IMR-90 (cell line): ENCODE measurements around the gene ADCK1. TPM values are rescaled to one million over a fixed set of nuclear protein-coding genes. Genes with fewer than 3 reads are reported as not detected.

ENCODE experiments used
- ATAC-seq: fragments of 200-7000 bp; cut with Tn5 transposase; 2 replicates; pipeline ENCODE4 v1.9.1; 2020; ENCODE audit warnings: low read depth, mild to moderate bottlenecking, moderate library complexity
- BruUV-seq: library from RNA; stranded (reverse); fragments of 400-500 nt; replicated peaks from 2 replicates; lab custom pipeline; 2021; lab: Mats Ljungman, UMichigan
- CTCF ChIA-PET: fragments of 300-600 bp; formaldehyde crosslinking; extraction: SDS; loops from one replicate; lab custom pipeline; 2021; ENCODE audit warnings: antibody characterized with exemption; lab: Yijun Ruan, JAX
- POLR2A ChIA-PET: fragments of 300-600 bp; sonication (Branson Sonifier 250); formaldehyde crosslinking; loops from one replicate; lab custom pipeline; 2022; ENCODE audit warnings: antibody characterized with exemption; ENCODE audit not compliant: unreplicated experiment; lab: Charles Lee
- DNase-seq: peaks from one replicate; pipeline ENCODE4 v3.0.0; 2013
- H2AFZ ChIP-seq: replicated peaks from 2 replicates; pipeline ENCODE3; 2013; ENCODE audit warnings: low read length, mild to moderate bottlenecking; ENCODE audit not compliant: poor library complexity
- H2AK5ac ChIP-seq: 2 replicates; pipeline ENCODE4 v1.6.1; 2013; ENCODE audit warnings: low read depth, low read length, inconsistent platforms
- H2AK9ac ChIP-seq: replicated peaks from 2 replicates; pipeline ENCODE3; 2013; ENCODE audit warnings: mild to moderate bottlenecking, low read depth, low read length, moderate library complexity; ENCODE audit not compliant: poor library complexity
- H2BK120ac ChIP-seq: 2 replicates; pipeline ENCODE4 v1.6.1; 2013; ENCODE audit warnings: low read depth, low read length, inconsistent platforms
- H2BK15ac ChIP-seq: 3 replicates; pipeline ENCODE4 v1.6.1; 2013; ENCODE audit warnings: low read depth, low read length, inconsistent platforms
- H2BK20ac ChIP-seq: 2 replicates; pipeline ENCODE4 v1.6.1; 2013; ENCODE audit warnings: low read depth, mild to moderate bottlenecking, inconsistent platforms, low read length, moderate library complexity
- H2BK5ac ChIP-seq: 2 replicates; pipeline ENCODE4 v1.6.1; 2013; ENCODE audit warnings: mild to moderate bottlenecking, low read depth, low read length, inconsistent platforms; ENCODE audit not compliant: poor library complexity, severe bottlenecking
- H3K14ac ChIP-seq: replicated peaks from 2 replicates; pipeline ENCODE4 v1.6.1; 2013; ENCODE audit warnings: low read depth, low read length, inconsistent platforms
- H3K18ac ChIP-seq: 2 replicates; pipeline ENCODE4 v1.6.1; 2013; ENCODE audit warnings: low read depth, low read length, control low read depth
- H3K23ac ChIP-seq: 2 replicates; pipeline ENCODE4 v1.6.1; 2013; ENCODE audit warnings: low read depth, low read length, inconsistent platforms
- H3K27ac ChIP-seq: 2 replicates; pipeline ENCODE4 v1.5.1; 2013; ENCODE audit warnings: mild to moderate bottlenecking, control low read depth, low read length; ENCODE audit not compliant: insufficient read depth
- H3K27me3 ChIP-seq: 2 replicates; pipeline ENCODE4 v1.6.1; 2013; ENCODE audit warnings: low read length; ENCODE audit not compliant: control insufficient read depth, insufficient read depth
- H3K36me3 ChIP-seq: 2 replicates; pipeline ENCODE4 v1.6.1; 2013; ENCODE audit warnings: low read length, mixed read lengths; ENCODE audit not compliant: control insufficient read depth, insufficient read depth
- H3K4ac ChIP-seq: 2 replicates; pipeline ENCODE4 v1.6.1; 2013; ENCODE audit warnings: low read depth, low read length, inconsistent platforms
- H3K4me1 ChIP-seq: 2 replicates; pipeline ENCODE4 v1.6.1; 2013; ENCODE audit warnings: low read length, mixed read lengths; ENCODE audit not compliant: control insufficient read depth, insufficient read depth
- H3K4me2 ChIP-seq: 2 replicates; pipeline ENCODE4 v1.6.1; 2013; ENCODE audit warnings: low read depth, mild to moderate bottlenecking, control low read depth, low read length, moderate library complexity
- H3K4me3 ChIP-seq: 2 replicates; pipeline ENCODE4 v1.5.1; 2013; ENCODE audit warnings: low read depth, mild to moderate bottlenecking, control low read depth, low read length, moderate library complexity; ENCODE audit not compliant: insufficient read depth
- H3K56ac ChIP-seq: 2 replicates; pipeline ENCODE4 v1.6.1; 2013; ENCODE audit warnings: low read length, inconsistent platforms; ENCODE audit not compliant: insufficient read depth; ENCODE audit errors: extremely low read depth
- H3K79me1 ChIP-seq, 2 experiments: 2 replicates each; pipeline ENCODE4 v1.6.1; 2013; ENCODE audit warnings: low read length in 2 of 2, inconsistent platforms in 1 of 2, low read depth in 1 of 2
- H3K9ac ChIP-seq: 2 replicates; pipeline ENCODE4 v1.6.1; 2013; ENCODE audit warnings: low read depth, low read length, control low read depth
- H3K9me1 ChIP-seq: 2 replicates; pipeline ENCODE4 v1.6.1; 2013; ENCODE audit warnings: low read length, inconsistent platforms; ENCODE audit not compliant: insufficient read depth
- H3K9me3 ChIP-seq: 2 replicates; pipeline ENCODE4 v1.6.1; 2013; ENCODE audit warnings: low read length; ENCODE audit not compliant: control insufficient read depth, insufficient read depth
- H4K20me1 ChIP-seq: 2 replicates; pipeline ENCODE4 v1.6.1; 2013; ENCODE audit warnings: low read length, inconsistent platforms; ENCODE audit not compliant: insufficient read depth
- H4K5ac ChIP-seq: 2 replicates; pipeline ENCODE4 v1.6.1; 2013; ENCODE audit warnings: mild to moderate bottlenecking, low read depth, low read length, control low read depth
- H4K8ac ChIP-seq, 2 experiments: 2 replicates each; pipeline ENCODE4 v1.6.1; 2013; ENCODE audit warnings: low read depth in 2 of 2, low read length in 2 of 2, control low read depth in 1 of 2, inconsistent platforms in 1 of 2
- H4K91ac ChIP-seq: 2 replicates; pipeline ENCODE4 v1.6.1; 2013; ENCODE audit warnings: low read depth, low read length, inconsistent platforms; ENCODE audit not compliant: insufficient read depth
- CEBPB ChIP-seq: IDR thresholded peaks from 2 replicates; pipeline ENCODE4 v1.6.1; 2012; ENCODE audit warnings: low read depth, low read length, improper control_type of control experiment
- CHD1 ChIP-seq: IDR thresholded peaks from 2 replicates; pipeline ENCODE4 v1.6.1; 2012; ENCODE audit warnings: low read depth, low read length, improper control_type of control experiment
- CTCF ChIP-seq: conservative IDR thresholded peaks from 2 replicates; pipeline ENCODE4 v1.5.1; 2012; ENCODE audit warnings: mild to moderate bottlenecking, low read depth, low read length, improper control_type of control experiment
- ELK1 ChIP-seq: fragments of 150-350 bp; IDR thresholded peaks from 2 replicates; pipeline ENCODE4 v1.6.1; 2016; ENCODE audit warnings: low read depth, mild to moderate bottlenecking, low read length, moderate library complexity, borderline replicate concordance
- FOS ChIP-seq: fragments of 150-350 bp; IDR thresholded peaks from 2 replicates; pipeline ENCODE4 v1.6.1; 2016; ENCODE audit warnings: low read depth, low read length
- MAFK ChIP-seq: IDR thresholded peaks from 2 replicates; pipeline ENCODE4 v1.6.1; 2012; ENCODE audit warnings: low read depth, low read length, improper control_type of control experiment
- MAZ ChIP-seq: IDR thresholded peaks from 2 replicates; pipeline ENCODE4 v1.6.1; 2012; ENCODE audit warnings: low read depth, mild to moderate bottlenecking, low read length, improper control_type of control experiment, moderate library complexity, borderline replicate concordance
- MXI1 ChIP-seq: IDR thresholded peaks from 2 replicates; pipeline ENCODE4 v1.6.1; 2012; ENCODE audit warnings: low read depth, mild to moderate bottlenecking, low read length, moderate library complexity, borderline replicate concordance
- NFE2L2 ChIP-seq: fragments of 150-350 bp; IDR thresholded peaks from 2 replicates; pipeline ENCODE4 v1.6.1; 2016; ENCODE audit warnings: low read depth, mild to moderate bottlenecking, low read length
- RAD21 ChIP-seq: IDR thresholded peaks from 2 replicates; pipeline ENCODE4 v1.6.1; 2012; ENCODE audit warnings: low read length, improper control_type of control experiment
- RCOR1 ChIP-seq: IDR thresholded peaks from 2 replicates; pipeline ENCODE4 v1.6.1; 2012; ENCODE audit warnings: mild to moderate bottlenecking, low read length, improper control_type of control experiment; ENCODE audit not compliant: insufficient replicate concordance
- RFX5 ChIP-seq: IDR thresholded peaks from 2 replicates; pipeline ENCODE4 v1.8.0; 2012; ENCODE audit warnings: low read depth, mild to moderate bottlenecking, low read length, moderate library complexity
- SMC3 ChIP-seq: fragments of 150-350 bp; IDR thresholded peaks from 2 replicates; pipeline ENCODE4 v1.6.1; 2016; ENCODE audit warnings: low read depth, mild to moderate bottlenecking, antibody characterized with exemption, low read length, moderate library complexity
- USF2 ChIP-seq: fragments of 150-350 bp; IDR thresholded peaks from 2 replicates; pipeline ENCODE4 v1.6.1; 2017; ENCODE audit warnings: mild to moderate bottlenecking, antibody characterized with exemption, low read length, low read depth
- WGBS, 2 experiments: methylation state at CpG; one replicate each; pipeline versions ENCODE4 v1.1.5 to v1.1.7; 2013; ENCODE audit warnings: missing lambda C conversion rate in 2 of 2; ENCODE audit not compliant: insufficient read length in 1 of 2; ENCODE audit errors: extremely low coverage in 2 of 2; 5-methylcytosine and 5-hydroxymethylcytosine counted together
- dilution Hi-C: fragments of 300-500 bp; cut with HindIII; formaldehyde crosslinking; loops from one replicate; pipeline ENCODE4 v1.14.3; 2018; ENCODE audit warnings: low sequenced_read_pairs; ENCODE audit not compliant: unreplicated experiment
- in situ Hi-C: fragments of 300-500 bp; cut with MboI; formaldehyde crosslinking; loops from 3 replicates; pipeline ENCODE4 v1.14.3; 2019; ENCODE audit warnings: low sequenced_read_pairs, inconsistent platforms, mixed read lengths
- intact Hi-C: fragments of 100-400 bp; cut with micrococcal nuclease; formaldehyde crosslinking; loops from 2 replicates; pipeline ENCODE4 v1.10.0; 2022
- polyA plus RNA-seq, 3 experiments: library from polyadenylated mRNA; depleted of rRNA; stranded (reverse); fragments of >200 nt; gene quantifications; 2 replicates each; pipeline ENCODE4 v1.2.3, GENCODE V29; 2012; ENCODE audit warnings: low replicate concordance in 1 of 3
- total RNA-seq: library from RNA; depleted of rRNA; stranded (reverse); fragments of >200 nt; gene quantifications from 2 replicates; pipeline ENCODE4 v1.2.3, GENCODE V29; 2012

Gene ADCK1
- total and polyA plus RNA-seq, 2 of the 4 experiments (the other 2 are of a cell fraction) = 1.6 to 4.6 TPM

GRCh38 chr14:77856941-77857340 is 57.0 kb downstream of the ADCK1 start:
- H3K4me1 ChIP-seq = no peaks in the 10 kb centered on the region

More at GRCh38 chr14:77856941-77857340, 57.0 kb downstream of the ADCK1 start:
- Histone ChIP-seq H4K5ac (no peak overlapping the region), H3K4me2 (no peak overlapping the region), H4K20me1 (no peaks in the 10 kb centered on the region; the same call in 1 of the 2 replicates), H4K91ac (no peak overlapping the region), H2BK20ac (no peak overlapping the region), H2AFZ (no peak overlapping the region), H3K4me3 (no peak overlapping the region), H3K36me3 (no peaks in the 10 kb centered on the region), H4K8ac (no peak overlapping the region), H3K9ac (no peak overlapping the region), H3K14ac (no peak overlapping the region), H2BK15ac (no peak overlapping the region), H3K56ac (no peak overlapping the region), H2BK5ac (no peak overlapping the region), H2AK5ac (no peak overlapping the region), H3K79me1 (no peaks in the 10 kb centered on the region), H3K27me3 (no peaks in the 10 kb centered on the region), H3K23ac (no peak overlapping the region), H3K18ac (no peak overlapping the region), H3K9me1 (no peaks in the 10 kb centered on the region), H3K9me3 (no peaks in the 10 kb centered on the region), H3K4ac (no peak overlapping the region), H3K27ac (no peak overlapping the region), H2BK120ac (no peak overlapping the region), H2AK9ac (no peak overlapping the region)
- TF ChIP-seq USF2 = no peak
- no peak for TF ChIP-seq MAZ
- TF ChIP-seq SMC3 = no peak
- no peak for TF ChIP-seq RAD21
- TF ChIP-seq RFX5 = no peak
- TF ChIP-seq CTCF = no peak
- no peak for TF ChIP-seq MAFK
- TF ChIP-seq FOS = no peak
- TF ChIP-seq MXI1 = no peak
- TF ChIP-seq CEBPB = no peak
- no peak for TF ChIP-seq CHD1
- TF ChIP-seq NFE2L2 = no peak
- TF ChIP-seq ELK1 = no peak
- TF ChIP-seq RCOR1 = no peak
- dilution Hi-C loops (no loop called here), in situ Hi-C loops (loop anchor here (25.0 kb wide), 2 partner anchors 730 to 980 kb away; no protein-coding TSS in a partner anchor), intact Hi-C loops (no loop called here)
- BruUV-seq = no TSS peak
- ATAC-seq = no peak
- ChIA-PET CTCF (no interaction called here), POLR2A (no interaction called here)
- WGBS, 2 experiments = no CpG with 5 or more reads among the region's 6 CpGs
- DNase-seq = no peak
